HepG2 (cell line): ENCODE measurements around the gene HCFC1R1. TPM values are rescaled to one million over a fixed set of nuclear protein-coding genes. Genes with fewer than 3 reads are reported as not detected.

Source experiments
- AGO1 ChIP-seq: fragments of 200-400 bp; formaldehyde crosslinking; IDR thresholded peaks from 2 replicates; pipeline ENCODE4 v1.6.1; 2017; ENCODE audit warnings: mild to moderate bottlenecking, low read depth, low read length, moderate library complexity; ENCODE audit not compliant: poor library complexity, severe bottlenecking
- JARID2 ChIP-seq: sonication (generic); formaldehyde crosslinking; IDR thresholded peaks from 2 replicates; pipeline ENCODE4 v1.8.1; 2023; ENCODE audit warnings: missing genetic modification reagents, inconsistent platforms; ENCODE audit not compliant: insufficient replicate concordance
- MEIS2 ChIP-seq: sonication (generic); formaldehyde crosslinking; IDR thresholded peaks from 2 replicates; pipeline ENCODE4 v1.9.0; 2021; ENCODE audit warnings: mild to moderate bottlenecking, missing genetic modification reagents
- NRL ChIP-seq: sonication (generic); formaldehyde crosslinking; IDR thresholded peaks from 2 replicates; pipeline ENCODE4 v1.5.0; 2020; ENCODE audit warnings: missing genetic modification reagents, mild to moderate bottlenecking, moderate library complexity, borderline replicate concordance
- ONECUT2 ChIP-seq: sonication (generic); formaldehyde crosslinking; IDR thresholded peaks from 2 replicates; pipeline ENCODE4 v1.4.0; 2020; ENCODE audit warnings: missing genetic modification reagents
- PHF8 ChIP-seq: sonication (generic); formaldehyde crosslinking; IDR thresholded peaks from 2 replicates; pipeline ENCODE4 v1.5.0; 2020; ENCODE audit warnings: missing genetic modification reagents
- ZFYVE20 ChIP-seq: sonication (generic); formaldehyde crosslinking; IDR thresholded peaks from 2 replicates; pipeline ENCODE4 v1.8.0; 2023; ENCODE audit warnings: low read depth, mild to moderate bottlenecking, moderate library complexity, missing genetic modification reagents, borderline replicate concordance
- ZNF788 ChIP-seq: sonication (generic); formaldehyde crosslinking; IDR thresholded peaks from 2 replicates; pipeline ENCODE4 v1.5.0; 2020; ENCODE audit warnings: mild to moderate bottlenecking, missing genetic modification reagents, borderline replicate concordance
- polyA plus RNA-seq, 8 experiments: library from polyadenylated mRNA; depleted of rRNA in 3 of 8; stranded (reverse) in 7 of 8; unstranded in 1 of 8; fragments of >200 nt; fragmentation: Illumina TruSeq in 4 of 8; extraction: Trizol in 4 of 8; gene quantifications; 2 replicates each; pipeline versions ENCODE4 v1.2.1 to v1.2.3, GENCODE V29; 2011 to 2016; ENCODE audit warnings: low read depth in 4 of 8, missing spikeins in 1 of 8, mixed read lengths in 1 of 8; ENCODE audit not compliant: insufficient read depth in 1 of 8
- total RNA-seq, 5 experiments: library from RNA; depleted of rRNA; stranded (reverse); fragments of >200 nt; fragmentation: Illumina TruSeq; extraction: Trizol; gene quantifications; 2 replicates each; pipeline ENCODE4 v1.2.3, GENCODE V29; 2016; ENCODE audit warnings: low read depth in 1 of 5
- TF ChIP-seq, protein P1 (sequence below): sonication (generic); formaldehyde crosslinking; IDR thresholded peaks from one replicate; pipeline ENCODE4 v1.5.1; 2020; ENCODE audit warnings: mild to moderate bottlenecking, missing genetic modification reagents; ENCODE audit errors: not compliant biosample characterization
- TF ChIP-seq, protein P2 (sequence below): IDR thresholded peaks from 2 replicates; pipeline ENCODE4 v1.6.1; 2016; ENCODE audit warnings: low read depth
- TF ChIP-seq, protein P3 (sequence below): sonication (generic); formaldehyde crosslinking; IDR thresholded peaks from 2 replicates; pipeline ENCODE4 v1.8.0; 2022; ENCODE audit warnings: mild to moderate bottlenecking, missing genetic modification reagents, moderate library complexity
- TF ChIP-seq, protein P4 (sequence below): sonication (generic); formaldehyde crosslinking; IDR thresholded peaks from 2 replicates; pipeline ENCODE4 v1.5.1; 2020; ENCODE audit warnings: mild to moderate bottlenecking, missing genetic modification reagents, moderate library complexity

HCFC1R1 gene
- total and polyA plus RNA-seq, 2 of the 13 experiments (the other 11 are each of a cell fraction or from before 2014, with no cell fraction given): 13.8 to 16.1 TPM

DNA sequence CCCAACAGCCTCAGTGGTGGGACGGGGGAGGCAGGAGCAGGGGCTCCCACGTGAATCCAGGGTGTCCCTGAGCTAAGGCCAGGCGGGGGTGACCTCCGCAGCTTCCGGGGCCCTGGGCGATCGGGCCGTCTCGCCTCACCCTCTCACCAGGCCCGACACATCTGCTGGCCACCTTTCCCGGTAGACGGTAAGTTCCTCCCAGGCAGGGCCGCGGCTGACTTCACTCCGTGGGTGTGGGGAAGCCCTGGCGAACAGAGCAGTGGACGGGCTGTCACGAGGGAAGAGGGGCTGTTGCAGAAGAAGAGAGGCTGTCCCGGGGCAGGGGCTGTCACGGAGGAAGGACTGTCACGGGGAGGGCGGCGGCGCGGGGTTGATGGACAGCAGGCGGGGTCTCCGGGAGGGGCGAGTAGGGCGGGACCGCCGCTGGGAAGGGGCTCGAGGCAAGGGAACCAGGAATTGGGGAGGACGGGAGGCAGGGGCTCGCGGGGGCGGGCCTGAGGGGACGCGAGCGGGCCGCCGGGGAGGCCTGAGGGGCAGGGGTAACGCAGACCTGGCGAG lies 44.0 kb downstream of the HCFC1R1 start (continued):
- TF ChIP-seq, protein P1, sequence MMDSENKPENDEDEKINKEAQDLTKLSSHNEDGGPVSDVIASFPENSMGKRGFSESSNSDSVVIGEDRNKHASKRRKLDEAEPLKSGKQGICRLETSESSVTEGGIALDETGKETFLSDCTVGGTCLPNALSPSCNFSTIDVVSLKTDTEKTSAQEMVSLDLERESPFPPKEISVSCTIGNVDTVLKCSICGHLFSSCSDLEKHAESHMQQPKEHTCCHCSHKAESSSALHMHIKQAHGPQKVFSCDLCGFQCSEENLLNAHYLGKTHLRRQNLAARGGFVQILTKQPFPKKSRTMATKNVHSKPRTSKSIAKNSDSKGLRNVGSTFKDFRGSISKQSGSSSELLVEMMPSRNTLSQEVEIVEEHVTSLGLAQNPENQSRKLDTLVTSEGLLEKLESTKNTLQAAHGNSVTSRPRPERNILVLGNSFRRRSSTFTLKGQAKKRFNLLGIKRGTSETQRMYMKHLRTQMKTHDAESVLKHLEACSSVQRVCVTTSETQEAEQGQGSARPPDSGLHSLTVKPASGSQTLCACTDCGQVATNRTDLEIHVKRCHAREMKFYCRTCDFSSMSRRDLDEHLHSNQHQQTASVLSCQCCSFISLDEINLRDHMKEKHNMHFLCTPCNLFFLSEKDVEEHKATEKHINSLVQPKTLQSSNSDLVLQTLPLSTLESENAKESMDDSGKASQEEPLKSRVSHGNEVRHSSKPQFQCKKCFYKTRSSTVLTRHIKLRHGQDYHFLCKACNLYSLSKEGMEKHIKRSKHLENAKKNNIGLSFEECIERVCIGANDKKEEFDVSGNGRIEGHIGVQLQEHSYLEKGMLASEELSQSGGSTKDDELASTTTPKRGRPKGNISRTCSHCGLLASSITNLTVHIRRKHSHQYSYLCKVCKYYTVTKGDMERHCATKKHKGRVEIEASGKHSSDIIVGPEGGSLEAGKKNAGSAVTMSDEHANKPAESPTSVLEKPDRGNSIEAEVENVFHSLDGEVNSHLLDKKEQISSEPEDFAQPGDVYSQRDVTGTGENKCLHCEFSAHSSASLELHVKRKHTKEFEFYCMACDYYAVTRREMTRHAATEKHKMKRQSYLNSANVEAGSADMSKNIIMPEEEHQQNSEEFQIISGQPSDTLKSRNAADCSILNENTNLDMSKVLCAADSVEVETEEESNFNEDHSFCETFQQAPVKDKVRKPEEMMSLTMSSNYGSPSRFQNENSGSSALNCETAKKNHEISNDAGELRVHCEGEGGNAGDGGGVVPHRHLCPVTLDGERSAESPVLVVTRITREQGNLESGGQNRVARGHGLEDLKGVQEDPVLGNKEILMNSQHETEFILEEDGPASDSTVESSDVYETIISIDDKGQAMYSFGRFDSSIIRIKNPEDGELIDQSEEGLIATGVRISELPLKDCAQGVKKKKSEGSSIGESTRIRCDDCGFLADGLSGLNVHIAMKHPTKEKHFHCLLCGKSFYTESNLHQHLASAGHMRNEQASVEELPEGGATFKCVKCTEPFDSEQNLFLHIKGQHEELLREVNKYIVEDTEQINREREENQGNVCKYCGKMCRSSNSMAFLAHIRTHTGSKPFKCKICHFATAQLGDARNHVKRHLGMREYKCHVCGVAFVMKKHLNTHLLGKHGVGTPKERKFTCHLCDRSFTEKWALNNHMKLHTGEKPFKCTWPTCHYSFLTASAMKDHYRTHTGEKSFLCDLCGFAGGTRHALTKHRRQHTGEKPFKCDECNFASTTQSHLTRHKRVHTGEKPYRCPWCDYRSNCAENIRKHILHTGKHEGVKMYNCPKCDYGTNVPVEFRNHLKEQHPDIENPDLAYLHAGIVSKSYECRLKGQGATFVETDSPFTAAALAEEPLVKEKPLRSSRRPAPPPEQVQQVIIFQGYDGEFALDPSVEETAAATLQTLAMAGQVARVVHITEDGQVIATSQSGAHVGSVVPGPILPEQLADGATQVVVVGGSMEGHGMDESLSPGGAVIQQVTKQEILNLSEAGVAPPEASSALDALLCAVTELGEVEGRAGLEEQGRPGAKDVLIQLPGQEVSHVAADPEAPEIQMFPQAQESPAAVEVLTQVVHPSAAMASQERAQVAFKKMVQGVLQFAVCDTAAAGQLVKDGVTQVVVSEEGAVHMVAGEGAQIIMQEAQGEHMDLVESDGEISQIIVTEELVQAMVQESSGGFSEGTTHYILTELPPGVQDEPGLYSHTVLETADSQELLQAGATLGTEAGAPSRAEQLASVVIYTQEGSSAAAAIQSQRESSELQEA: peak; percentile 5
- TF ChIP-seq ZNF788 (CRISPR knock-in tag): no peak
- TF ChIP-seq ONECUT2 (CRISPR knock-in tag): no peak
- TF ChIP-seq, protein P2, sequence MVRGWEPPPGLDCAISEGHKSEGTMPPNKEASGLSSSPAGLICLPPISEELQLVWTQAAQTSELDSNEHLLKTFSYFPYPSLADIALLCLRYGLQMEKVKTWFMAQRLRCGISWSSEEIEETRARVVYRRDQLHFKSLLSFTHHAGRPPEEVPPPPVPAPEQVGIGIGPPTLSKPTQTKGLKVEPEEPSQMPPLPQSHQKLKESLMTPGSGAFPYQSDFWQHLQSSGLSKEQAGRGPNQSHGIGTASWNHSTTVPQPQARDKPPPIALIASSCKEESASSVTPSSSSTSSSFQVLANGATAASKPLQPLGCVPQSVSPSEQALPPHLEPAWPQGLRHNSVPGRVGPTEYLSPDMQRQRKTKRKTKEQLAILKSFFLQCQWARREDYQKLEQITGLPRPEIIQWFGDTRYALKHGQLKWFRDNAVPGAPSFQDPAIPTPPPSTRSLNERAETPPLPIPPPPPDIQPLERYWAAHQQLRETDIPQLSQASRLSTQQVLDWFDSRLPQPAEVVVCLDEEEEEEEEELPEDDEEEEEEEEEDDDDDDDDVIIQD (CRISPR knock-in tag): no peak
- no peak for TF ChIP-seq JARID2 (CRISPR knock-in tag)
- TF ChIP-seq AGO1: no peak
- TF ChIP-seq, protein P3, sequence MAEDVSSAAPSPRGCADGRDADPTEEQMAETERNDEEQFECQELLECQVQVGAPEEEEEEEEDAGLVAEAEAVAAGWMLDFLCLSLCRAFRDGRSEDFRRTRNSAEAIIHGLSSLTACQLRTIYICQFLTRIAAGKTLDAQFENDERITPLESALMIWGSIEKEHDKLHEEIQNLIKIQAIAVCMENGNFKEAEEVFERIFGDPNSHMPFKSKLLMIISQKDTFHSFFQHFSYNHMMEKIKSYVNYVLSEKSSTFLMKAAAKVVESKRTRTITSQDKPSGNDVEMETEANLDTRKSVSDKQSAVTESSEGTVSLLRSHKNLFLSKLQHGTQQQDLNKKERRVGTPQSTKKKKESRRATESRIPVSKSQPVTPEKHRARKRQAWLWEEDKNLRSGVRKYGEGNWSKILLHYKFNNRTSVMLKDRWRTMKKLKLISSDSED (CRISPR knock-in tag): no peak
- TF ChIP-seq, protein P4, sequence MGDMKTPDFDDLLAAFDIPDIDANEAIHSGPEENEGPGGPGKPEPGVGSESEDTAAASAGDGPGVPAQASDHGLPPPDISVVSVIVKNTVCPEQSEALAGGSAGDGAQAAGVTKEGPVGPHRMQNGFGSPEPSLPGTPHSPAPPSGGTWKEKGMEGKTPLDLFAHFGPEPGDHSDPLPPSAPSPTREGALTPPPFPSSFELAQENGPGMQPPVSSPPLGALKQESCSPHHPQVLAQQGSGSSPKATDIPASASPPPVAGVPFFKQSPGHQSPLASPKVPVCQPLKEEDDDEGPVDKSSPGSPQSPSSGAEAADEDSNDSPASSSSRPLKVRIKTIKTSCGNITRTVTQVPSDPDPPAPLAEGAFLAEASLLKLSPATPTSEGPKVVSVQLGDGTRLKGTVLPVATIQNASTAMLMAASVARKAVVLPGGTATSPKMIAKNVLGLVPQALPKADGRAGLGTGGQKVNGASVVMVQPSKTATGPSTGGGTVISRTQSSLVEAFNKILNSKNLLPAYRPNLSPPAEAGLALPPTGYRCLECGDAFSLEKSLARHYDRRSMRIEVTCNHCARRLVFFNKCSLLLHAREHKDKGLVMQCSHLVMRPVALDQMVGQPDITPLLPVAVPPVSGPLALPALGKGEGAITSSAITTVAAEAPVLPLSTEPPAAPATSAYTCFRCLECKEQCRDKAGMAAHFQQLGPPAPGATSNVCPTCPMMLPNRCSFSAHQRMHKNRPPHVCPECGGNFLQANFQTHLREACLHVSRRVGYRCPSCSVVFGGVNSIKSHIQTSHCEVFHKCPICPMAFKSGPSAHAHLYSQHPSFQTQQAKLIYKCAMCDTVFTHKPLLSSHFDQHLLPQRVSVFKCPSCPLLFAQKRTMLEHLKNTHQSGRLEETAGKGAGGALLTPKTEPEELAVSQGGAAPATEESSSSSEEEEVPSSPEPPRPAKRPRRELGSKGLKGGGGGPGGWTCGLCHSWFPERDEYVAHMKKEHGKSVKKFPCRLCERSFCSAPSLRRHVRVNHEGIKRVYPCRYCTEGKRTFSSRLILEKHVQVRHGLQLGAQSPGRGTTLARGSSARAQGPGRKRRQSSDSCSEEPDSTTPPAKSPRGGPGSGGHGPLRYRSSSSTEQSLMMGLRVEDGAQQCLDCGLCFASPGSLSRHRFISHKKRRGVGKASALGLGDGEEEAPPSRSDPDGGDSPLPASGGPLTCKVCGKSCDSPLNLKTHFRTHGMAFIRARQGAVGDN (CRISPR knock-in tag): 0 out of 2 replicates have a peak, but pooled peaks have one; percentile 1
- peak; percentile 33; the same call in 1 of the 2 replicates for TF ChIP-seq MEIS2 (CRISPR knock-in tag)
- TF ChIP-seq PHF8: peak; percentile 8
- TF ChIP-seq ZFYVE20 (CRISPR knock-in tag): 0 out of 2 replicates have a peak, but pooled peaks have one; percentile 2
- 0 out of 2 replicates have a peak, but pooled peaks have one; percentile 39 for TF ChIP-seq NRL
